WI38 (cell line): ENCODE data around the gene PCNX4.

Experiments
- H3K4me3 ChIP-seq: 2 replicates; pipeline ENCODE4 v1.5.1; 2011; ENCODE audit warnings: low read depth, mild to moderate bottlenecking, control low read depth, low read length
- CTCF ChIP-seq: IDR thresholded peaks from 2 replicates; pipeline ENCODE4 v1.5.1; 2012; ENCODE audit warnings: low read depth, mild to moderate bottlenecking, control low read depth, low read length

Gene PCNX4

GRCh38 chr14:60195179-60195810 is 103.6 kb downstream of the PCNX4 start:
- no peak overlapping the region for H3K4me3 ChIP-seq
- TF ChIP-seq CTCF, result no peak

- TF ChIP-seq CTCF, result no peak
- H3K4me3 ChIP-seq, result no peak overlapping the region
These were observed 104.6 kb downstream of the PCNX4 start for GRCh38 chr14:60196291-60196690.

- no peak for TF ChIP-seq CTCF
- H3K4me3 ChIP-seq, result no peak overlapping the region
These were observed 106.0 kb downstream of the PCNX4 start for GRCh38 chr14:60197629-60198303.

- no peak for TF ChIP-seq CTCF
- no peak overlapping the region for H3K4me3 ChIP-seq
These were observed 107.6 kb downstream of the PCNX4 start for GRCh38 chr14:60199321-60199720.

GRCh38 chr14:60204104-60204842 is 112.5 kb downstream of the PCNX4 start:
- TF ChIP-seq CTCF, result no peak
- no peak overlapping the region for H3K4me3 ChIP-seq

GRCh38 chr14:60204843-60205774 is 113.4 kb downstream of the PCNX4 start:
- H3K4me3 ChIP-seq, result no peak overlapping the region
- no peak for TF ChIP-seq CTCF
